ENCODE measurements around the gene HOTAIR. TPM values are rescaled to one million over a fixed set of nuclear protein-coding genes. Genes with fewer than 3 reads are reported as not detected.

Gene HOTAIR
- total RNA-seq, 1 donor from 2014 or later = not detected

DNA sequence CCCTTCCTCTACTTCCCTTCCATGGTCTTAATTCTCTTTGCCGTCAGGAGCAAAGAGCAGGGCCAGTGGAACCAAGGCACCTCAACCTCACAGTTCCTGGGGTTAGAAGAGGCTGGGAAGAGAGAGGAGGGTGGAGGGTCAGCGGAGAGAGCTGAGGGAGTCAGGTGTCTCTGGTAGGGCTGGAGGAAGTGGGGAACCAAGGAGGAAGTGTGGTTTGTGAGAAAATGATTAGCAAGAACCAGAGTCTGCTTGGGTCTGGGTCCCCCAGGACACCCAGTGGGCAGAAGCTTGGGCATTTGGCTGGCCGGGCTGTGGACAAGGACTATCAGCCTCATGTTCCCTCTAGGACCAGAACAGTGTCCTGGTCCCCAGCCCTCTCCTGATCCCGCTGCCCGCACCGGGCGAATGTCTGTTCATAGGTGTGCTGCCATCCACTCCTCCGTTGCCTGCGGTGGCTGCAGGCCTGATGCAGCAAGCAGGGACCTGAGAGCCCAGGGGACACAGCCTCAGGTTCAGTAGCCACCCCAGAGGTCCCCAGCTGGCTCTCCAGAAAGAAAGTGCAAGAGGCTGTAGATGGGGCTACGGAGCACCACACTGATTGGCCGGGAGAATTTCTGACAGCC, 17.7 kb downstream of the HOTAIR start:
- CTCF ChIA-PET = no interaction called here
- intact Hi-C loops (cut with micrococcal nuclease) = no loop called here
- peaks cover 9% of the 10 kb centered on the region for H3K4me1 Mint-ChIP-seq
- peaks cover 6% of the 10 kb centered on the region for H3K9me3 Mint-ChIP-seq
- TF ChIP-seq, protein P1, sequence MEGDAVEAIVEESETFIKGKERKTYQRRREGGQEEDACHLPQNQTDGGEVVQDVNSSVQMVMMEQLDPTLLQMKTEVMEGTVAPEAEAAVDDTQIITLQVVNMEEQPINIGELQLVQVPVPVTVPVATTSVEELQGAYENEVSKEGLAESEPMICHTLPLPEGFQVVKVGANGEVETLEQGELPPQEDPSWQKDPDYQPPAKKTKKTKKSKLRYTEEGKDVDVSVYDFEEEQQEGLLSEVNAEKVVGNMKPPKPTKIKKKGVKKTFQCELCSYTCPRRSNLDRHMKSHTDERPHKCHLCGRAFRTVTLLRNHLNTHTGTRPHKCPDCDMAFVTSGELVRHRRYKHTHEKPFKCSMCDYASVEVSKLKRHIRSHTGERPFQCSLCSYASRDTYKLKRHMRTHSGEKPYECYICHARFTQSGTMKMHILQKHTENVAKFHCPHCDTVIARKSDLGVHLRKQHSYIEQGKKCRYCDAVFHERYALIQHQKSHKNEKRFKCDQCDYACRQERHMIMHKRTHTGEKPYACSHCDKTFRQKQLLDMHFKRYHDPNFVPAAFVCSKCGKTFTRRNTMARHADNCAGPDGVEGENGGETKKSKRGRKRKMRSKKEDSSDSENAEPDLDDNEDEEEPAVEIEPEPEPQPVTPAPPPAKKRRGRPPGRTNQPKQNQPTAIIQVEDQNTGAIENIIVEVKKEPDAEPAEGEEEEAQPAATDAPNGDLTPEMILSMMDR (IDR thresholded peaks at IDR 0.05) = no peak
- peaks cover 73% of the 10 kb centered on the region for H3K27me3 Mint-ChIP-seq
- DNase-seq (no peak), ATAC-seq (ENCODE audit: low read depth) (no peak)
- no peak overlapping the region for H3K27ac Mint-ChIP-seq
- H3K36me3 Mint-ChIP-seq (ENCODE audit: low read depth) = no peaks in the 10 kb centered on the region
- H3K4me3 Mint-ChIP-seq = no peak overlapping the region
- POLR2A ChIA-PET = no interaction called here

DNA sequence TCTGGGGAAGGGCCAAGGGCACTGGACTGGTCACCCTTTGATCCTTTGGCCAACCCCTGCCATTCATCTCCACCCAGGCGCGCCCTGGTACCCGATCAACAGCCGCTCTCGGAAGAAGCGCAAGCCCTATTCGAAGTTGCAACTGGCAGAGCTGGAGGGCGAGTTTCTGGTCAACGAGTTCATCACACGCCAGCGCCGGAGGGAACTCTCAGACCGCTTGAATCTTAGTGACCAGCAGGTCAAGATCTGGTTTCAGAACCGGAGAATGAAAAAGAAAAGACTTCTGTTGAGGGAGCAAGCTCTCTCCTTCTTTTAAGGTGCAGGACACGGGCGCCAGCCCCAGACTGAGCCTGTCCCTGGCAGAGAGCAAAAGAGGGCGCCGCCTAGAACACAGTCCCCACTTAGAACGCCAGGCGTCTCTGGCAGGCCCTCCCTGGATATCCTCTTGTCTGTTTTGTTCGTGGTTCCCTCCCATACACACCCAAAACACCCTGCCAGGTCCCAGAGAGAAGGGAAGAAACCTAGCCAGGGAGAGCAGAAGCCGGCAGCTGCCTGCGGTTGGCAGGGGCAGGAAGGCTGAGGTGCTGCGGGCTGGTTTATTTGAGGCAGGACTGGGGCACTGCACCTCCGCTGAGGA, 18.4 kb downstream of the HOTAIR start:
- DNase-seq = no peak
- Mint-ChIP-seq H3K9me3 (peaks cover 6% of the 10 kb centered on the region), H3K27ac (no peak overlapping the region), H3K27me3 (peaks cover 74% of the 10 kb centered on the region), H3K4me3 (no peak overlapping the region), H3K4me1 (peaks cover 9% of the 10 kb centered on the region), H3K36me3 (ENCODE audit: low read depth) (no peaks in the 10 kb centered on the region)
- TF ChIP-seq, protein P1 (IDR thresholded peaks at IDR 0.05) = no peak
- ChIA-PET POLR2A (no interaction called here), CTCF (no interaction called here)
- intact Hi-C loops (cut with micrococcal nuclease) = no loop called here
- no peak for ATAC-seq (ENCODE audit: low read depth)

DNA sequence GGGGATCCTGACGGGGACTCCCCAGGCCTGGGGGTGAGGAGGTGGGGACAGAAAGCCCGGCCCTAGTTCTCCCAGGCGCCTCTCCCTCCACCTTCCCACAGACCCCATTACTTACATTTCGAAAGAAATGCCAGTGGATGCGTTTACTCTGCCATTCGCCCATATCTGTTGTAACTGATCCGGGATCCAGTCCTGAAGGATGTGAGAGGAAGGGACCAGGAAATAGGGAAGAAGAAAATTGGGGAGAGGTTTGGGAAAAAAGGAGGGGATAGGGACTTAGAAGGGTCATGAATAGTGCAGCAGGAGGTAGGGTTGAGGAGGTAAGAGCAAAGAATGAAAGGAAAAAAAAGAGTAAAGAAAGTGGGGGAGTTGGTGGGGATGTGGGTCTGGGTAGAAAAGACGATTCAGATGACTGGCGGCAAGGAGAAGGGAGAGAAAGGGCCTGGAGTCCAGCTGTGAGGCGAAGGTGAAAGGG, 18.9 kb downstream of the HOTAIR start:
- no peak overlapping the region for H3K27ac Mint-ChIP-seq
- POLR2A ChIA-PET = no interaction called here

DNA sequence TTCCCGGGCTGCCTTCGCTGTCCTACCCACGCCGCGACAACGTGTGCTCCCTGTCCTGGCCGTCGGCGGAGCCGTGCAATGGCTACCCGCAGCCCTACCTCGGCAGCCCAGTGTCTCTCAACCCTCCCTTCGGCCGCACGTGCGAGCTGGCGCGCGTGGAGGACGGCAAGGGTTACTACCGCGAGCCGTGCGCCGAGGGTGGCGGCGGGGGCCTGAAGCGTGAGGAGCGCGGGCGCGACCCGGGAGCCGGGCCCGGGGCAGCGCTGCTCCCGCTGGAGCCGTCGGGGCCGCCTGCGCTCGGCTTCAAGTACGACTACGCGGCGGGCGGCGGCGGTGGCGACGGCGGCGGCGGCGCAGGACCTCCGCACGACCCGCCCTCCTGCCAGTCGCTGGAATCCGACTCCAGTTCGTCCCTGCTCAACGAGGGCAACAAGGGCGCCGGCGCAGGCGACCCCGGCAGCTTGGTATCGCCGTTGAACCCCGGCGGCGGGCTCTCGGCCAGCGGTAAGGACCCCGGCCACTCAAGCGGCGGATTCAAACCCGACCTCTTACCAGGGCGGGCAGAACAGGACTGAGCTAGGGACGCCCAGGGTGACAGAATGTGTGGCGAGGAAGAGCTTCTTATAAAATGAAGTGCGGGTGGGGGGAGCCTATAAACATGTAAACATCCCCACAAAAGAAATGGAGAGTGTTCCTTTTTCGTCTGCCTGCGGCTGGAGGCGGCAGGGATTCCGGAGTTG, 19.5 kb downstream of the HOTAIR start:
- peaks cover 77% of the 10 kb centered on the region for H3K27me3 Mint-ChIP-seq
- no peaks in the 10 kb centered on the region for H3K36me3 Mint-ChIP-seq (ENCODE audit: low read depth)
- peaks cover 13% of the 10 kb centered on the region for H3K4me1 Mint-ChIP-seq
- no peak for DNase-seq
- CTCF ChIA-PET = no interaction called here
- intact Hi-C loops (cut with micrococcal nuclease) = no loop called here
- POLR2A ChIA-PET = no interaction called here
- TF ChIP-seq, protein P1 (IDR thresholded peaks at IDR 0.05) = no peak
- H3K4me3 Mint-ChIP-seq = no peak overlapping the region
- H3K9me3 Mint-ChIP-seq = peaks cover 4% of the 10 kb centered on the region
- no peak for ATAC-seq (ENCODE audit: low read depth)
- H3K27ac Mint-ChIP-seq = no peak overlapping the region

More for the DNA sequence above, 18.9 kb downstream of the HOTAIR start:
- no peak for DNase-seq
- intact Hi-C loops (cut with micrococcal nuclease) = no loop called here
- H3K9me3 Mint-ChIP-seq = peaks cover 6% of the 10 kb centered on the region
- H3K4me3 Mint-ChIP-seq = no peak overlapping the region
- CTCF ChIA-PET = no interaction called here
- H3K36me3 Mint-ChIP-seq (ENCODE audit: low read depth) = no peaks in the 10 kb centered on the region
- H3K4me1 Mint-ChIP-seq = peaks cover 13% of the 10 kb centered on the region
- TF ChIP-seq, protein P1 (IDR thresholded peaks at IDR 0.05) = no peak
- no peak for ATAC-seq (ENCODE audit: low read depth)
- H3K27me3 Mint-ChIP-seq = peaks cover 78% of the 10 kb centered on the region

DNA sequence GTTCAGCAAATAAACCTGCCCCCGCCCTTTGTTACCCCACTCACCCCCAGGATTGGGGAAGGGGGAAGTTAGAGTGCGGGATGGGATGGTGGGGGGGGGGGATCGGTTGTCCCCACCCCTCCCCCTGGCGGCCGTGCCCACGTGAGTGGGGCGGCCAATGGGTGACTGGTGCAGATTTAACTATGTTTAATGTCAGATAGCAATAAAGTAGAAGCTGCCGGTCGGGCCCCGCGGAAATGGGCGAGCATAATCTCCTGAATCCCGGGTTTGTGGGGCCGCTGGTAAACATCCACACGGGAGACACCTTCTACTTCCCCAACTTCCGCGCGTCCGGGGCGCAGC, 20.1 kb downstream of the HOTAIR start, which contains the start of gene HOXC12:
TSS of gene HOXC12 (plus strand) at position 210 of the 342 bp plus-strand sequence. CDS start at position 237, 27 bp downstream.
- intact Hi-C loops (cut with micrococcal nuclease) = loop anchor here (5.0 kb wide), 2 partner anchors 43 to 98 kb away; partner anchors contain the start of gene HOXC4
- POLR2A ChIA-PET = no interaction called here
- no peak for ATAC-seq (ENCODE audit: low read depth)
- H3K9me3 Mint-ChIP-seq = peaks cover 1% of the 10 kb centered on the region
- DNase-seq = no peak
- H3K36me3 Mint-ChIP-seq (ENCODE audit: low read depth) = no peaks in the 10 kb centered on the region
- H3K4me1 Mint-ChIP-seq = peaks cover 13% of the 10 kb centered on the region
- H3K27me3 Mint-ChIP-seq = peaks cover 72% of the 10 kb centered on the region
- CTCF ChIA-PET = interaction anchor here (0.7 to 1.0 kb wide), 2 partner anchors 76 to 78 kb away, joined by 3 to 4 read pairs; no protein-coding TSS in a partner anchor
- H3K27ac Mint-ChIP-seq = no peak within 1 kb of the TSS
- TF ChIP-seq, protein P1 (IDR thresholded peaks at IDR 0.05) = no peak
- no peak within 1 kb of the TSS for H3K4me3 Mint-ChIP-seq

Data from activated B cell treated with CpG ODN at 0.5 μM for 24 hours (primary cell).